RWPE1 (cell line): ENCODE results near the gene ITGB3.
"Not testable (repeated sequence)": the region's sequence is repeated elsewhere in the genome, so short reads cannot be mapped to it uniquely, and the experiment has no call there.

ENCODE experiments used
- CTCF ChIA-PET: fragments of 350-600 bp; sonication (Branson Sonifier 250); formaldehyde crosslinking; extraction: SDS; loops from one replicate; lab custom pipeline; 2021; lab: Yijun Ruan, JAX
- POLR2A ChIA-PET: fragments of 400-600 bp; formaldehyde crosslinking; extraction: SDS; loops from one replicate; lab custom pipeline; 2020; ENCODE audit warnings: antibody characterized with exemption; ENCODE audit not compliant: low non-redundant PET; lab: Yijun Ruan, JAX
- DNase-seq: peaks from one replicate; pipeline ENCODE4 v3.0.0; 2012; ENCODE audit warnings: low spot score
- H3K27ac ChIP-seq: fragments of 450-650 bp; 2 replicates; pipeline ENCODE4 v1.5.1; 2017
- TF ChIP-seq, protein P1 (sequence below): fragments of 450-650 bp; conservative IDR thresholded peaks from 2 replicates; pipeline ENCODE4 v1.5.1; 2017; ENCODE audit warnings: low read depth, mild to moderate bottlenecking

Gene ITGB3

DNA sequence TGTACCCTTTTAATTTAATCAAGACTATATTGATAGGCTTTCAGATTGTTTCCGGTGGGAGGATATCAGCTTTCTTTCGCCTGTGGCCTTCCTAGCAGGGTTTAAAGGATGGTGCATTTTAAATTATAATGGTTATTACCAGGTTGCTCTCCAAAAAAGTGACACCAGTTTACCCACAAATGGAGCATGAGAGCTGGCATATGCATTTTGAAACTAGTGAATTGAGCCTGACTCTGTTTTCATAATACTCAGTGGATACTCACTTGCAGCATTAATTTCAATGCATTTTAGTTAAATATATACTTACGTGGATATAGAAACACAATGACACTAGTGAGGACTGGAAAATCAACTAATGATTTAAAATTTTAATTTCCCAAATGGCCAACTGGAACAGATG, 38.7 kb upstream of the ITGB3 start:
- ChIA-PET CTCF (no interaction called here), POLR2A (no interaction called here)
- H3K27ac ChIP-seq, result no peak overlapping the region
- no peak for DNase-seq
- TF ChIP-seq, protein P1, sequence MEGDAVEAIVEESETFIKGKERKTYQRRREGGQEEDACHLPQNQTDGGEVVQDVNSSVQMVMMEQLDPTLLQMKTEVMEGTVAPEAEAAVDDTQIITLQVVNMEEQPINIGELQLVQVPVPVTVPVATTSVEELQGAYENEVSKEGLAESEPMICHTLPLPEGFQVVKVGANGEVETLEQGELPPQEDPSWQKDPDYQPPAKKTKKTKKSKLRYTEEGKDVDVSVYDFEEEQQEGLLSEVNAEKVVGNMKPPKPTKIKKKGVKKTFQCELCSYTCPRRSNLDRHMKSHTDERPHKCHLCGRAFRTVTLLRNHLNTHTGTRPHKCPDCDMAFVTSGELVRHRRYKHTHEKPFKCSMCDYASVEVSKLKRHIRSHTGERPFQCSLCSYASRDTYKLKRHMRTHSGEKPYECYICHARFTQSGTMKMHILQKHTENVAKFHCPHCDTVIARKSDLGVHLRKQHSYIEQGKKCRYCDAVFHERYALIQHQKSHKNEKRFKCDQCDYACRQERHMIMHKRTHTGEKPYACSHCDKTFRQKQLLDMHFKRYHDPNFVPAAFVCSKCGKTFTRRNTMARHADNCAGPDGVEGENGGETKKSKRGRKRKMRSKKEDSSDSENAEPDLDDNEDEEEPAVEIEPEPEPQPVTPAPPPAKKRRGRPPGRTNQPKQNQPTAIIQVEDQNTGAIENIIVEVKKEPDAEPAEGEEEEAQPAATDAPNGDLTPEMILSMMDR, result no peak

DNA sequence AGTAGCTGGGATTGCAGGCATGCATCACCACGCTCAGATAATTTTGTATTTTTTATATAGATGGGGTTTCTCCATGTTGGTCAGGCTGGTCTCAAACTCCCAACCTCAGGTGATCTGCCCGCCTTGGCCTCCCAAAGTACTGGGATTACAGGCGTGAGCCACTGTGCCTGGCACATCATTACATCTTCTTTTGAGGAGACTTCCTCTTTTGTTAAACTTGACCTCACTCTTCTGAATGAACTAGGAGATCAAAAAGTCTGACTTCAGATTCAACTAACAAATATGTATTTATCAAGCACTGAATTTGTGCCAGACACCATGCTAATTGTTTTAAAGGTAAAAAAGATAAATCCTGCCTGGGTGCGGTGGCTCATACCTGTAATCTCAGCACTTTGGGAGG, 36.8 kb upstream of the ITGB3 start:
- POLR2A ChIA-PET, H3K27ac ChIP-seq, CTCF ChIA-PET, DNase-seq: not testable (repeated sequence)

DNA sequence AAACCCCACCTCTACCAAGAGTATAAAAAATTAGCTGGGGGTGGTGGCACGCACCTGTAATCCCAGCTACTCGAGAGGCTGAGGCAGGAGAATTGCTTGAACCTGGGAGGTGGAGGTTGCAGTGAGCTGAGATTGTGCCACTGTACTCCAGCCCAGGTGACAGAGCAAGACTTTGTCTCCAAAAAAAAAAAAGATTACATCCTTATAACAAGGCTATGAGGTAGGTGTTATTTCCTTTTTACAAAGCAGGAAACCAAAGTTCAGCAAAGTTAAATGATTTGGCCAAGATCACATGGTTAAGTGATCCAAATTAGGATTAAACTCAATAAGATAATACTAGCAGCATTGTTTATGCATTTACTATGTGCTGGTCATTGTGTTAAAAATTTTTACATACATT, 36.3 kb upstream of the ITGB3 start:
- DNase-seq, CTCF ChIA-PET, H3K27ac ChIP-seq, POLR2A ChIA-PET: not testable (repeated sequence)

DNA sequence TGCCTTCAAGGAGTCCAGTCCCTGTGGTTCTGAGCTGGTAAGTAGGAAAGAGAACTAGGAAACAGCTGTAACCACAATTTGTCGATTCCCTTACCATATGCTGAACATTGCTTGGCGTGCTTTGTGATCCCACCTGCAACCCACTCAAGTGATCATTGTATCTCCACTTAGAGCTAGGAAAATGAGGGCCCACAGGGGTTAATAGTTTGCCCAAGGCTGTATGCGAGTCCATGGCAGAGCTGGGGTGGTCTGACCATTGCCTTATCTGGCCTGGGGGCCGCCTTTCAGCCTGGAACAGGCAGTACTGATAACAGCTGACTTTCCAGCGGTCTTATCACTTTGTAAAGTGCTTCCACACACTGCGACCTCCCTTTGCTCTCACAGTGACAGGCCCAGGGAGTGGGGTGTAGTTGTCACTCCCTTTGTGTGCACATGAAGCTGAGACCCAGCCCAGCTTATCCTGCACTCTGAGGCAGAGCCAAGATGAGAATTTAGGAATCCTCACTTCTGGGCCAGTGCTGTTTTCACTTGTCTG, 34.7 kb upstream of the ITGB3 start:
- TF ChIP-seq, protein P1, result no peak
- ChIA-PET POLR2A (no interaction called here), CTCF (interaction anchor here (0.7 kb wide), 1 partner anchor 48 kb away, joined by 3 read pairs; no protein-coding TSS in a partner anchor)
- DNase-seq, result no peak
- no peak overlapping the region for H3K27ac ChIP-seq

DNA sequence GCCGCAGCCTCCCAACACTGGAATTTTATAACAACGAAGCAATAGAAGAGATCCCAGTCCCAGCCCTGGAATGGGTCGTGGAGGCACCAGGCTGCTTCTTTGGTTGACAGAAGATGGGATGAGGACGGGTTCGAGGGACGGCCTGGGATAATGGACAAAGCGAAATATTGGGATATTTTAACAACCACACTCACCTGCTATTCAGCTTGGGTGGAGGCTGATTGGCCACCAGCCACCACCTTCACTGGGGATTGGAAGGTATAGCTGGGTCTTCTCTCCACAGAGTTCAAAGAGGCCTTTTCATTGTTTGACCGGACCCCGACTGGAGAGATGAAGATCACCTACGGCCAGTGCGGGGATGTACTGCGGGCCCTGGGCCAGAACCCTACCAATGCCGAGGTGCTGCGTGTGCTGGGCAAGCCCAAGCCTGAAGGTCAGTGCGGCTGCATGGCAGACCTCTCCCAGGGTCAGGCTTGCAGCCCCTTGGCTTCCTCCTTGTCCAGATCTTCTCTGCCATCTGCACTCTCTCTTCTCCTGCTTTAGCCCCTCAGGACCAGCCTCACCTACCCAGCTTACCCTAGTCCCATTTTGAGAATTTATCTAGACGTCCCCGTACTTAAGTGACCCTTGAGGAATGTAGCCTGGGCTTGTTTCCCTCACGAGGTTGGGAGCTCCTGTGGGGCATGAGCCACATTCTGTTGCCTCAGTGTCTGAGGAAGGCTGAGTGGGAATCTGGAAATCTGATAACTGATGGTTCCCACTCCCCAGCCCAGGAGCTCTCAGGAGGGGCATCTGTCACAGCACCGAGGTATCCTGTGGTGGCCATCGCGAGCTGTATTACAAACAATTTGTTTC, 33.8 kb upstream of the ITGB3 start:
- ChIA-PET CTCF (interaction anchor here (0.6 kb wide), 1 partner anchor 79 kb away, joined by 3 read pairs; no protein-coding TSS in a partner anchor), POLR2A (no interaction called here)
- TF ChIP-seq, protein P1, result no peak

DNA sequence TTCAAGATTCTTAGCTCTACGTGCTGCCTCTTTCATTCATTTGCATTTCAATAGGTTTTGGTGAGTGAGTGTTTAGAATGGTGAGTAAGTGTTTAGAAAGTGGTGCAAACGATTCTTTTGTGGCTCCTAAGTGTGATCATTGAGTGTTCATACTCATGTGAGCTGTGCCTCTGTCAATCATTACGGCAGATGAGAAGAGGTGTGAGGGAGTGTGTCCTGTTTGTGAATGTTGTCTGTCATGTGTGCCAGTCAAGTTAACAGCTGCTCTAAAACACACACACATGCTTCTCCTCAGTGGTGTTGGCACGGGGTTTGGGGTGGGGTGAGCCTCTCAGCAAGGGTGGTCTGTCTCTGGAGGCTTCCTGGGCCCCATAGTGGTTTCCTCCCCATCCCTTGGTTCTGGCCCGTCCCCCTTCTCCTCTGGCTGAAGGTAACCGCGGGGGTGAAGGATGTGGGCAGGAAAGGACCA, 33.1 kb upstream of the ITGB3 start:
- DNase-seq, result no peak
- TF ChIP-seq, protein P1, result no peak
- ChIA-PET POLR2A (no interaction called here), CTCF (interaction anchor here (0.6 kb wide), 2 partner anchors 79 to 99 kb away, joined by 3 to 8 read pairs; no protein-coding TSS in a partner anchor)
- no peak overlapping the region for H3K27ac ChIP-seq

More for the DNA sequence above, 33.8 kb upstream of the ITGB3 start:
- no peak overlapping the region for H3K27ac ChIP-seq
- DNase-seq, result no peak

DNA sequence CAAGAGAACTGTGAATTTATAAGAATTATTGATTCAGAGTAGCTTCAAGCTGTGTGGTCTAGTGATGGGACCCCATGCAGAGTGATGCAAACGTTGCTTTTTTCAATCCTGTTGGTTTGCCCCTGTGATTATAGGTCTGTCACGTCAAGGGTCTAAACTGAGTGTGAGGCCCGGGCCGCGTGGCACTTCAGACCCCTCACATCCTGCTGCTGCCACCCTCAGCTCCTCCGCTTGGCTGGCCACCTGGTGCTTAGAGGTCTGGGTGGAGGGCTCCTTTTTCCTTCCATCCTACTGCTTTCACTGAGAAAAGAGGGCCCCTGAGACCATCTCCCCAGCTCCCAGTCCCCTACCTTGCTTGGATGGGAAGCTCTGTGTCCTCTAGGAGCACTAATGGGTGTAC, 32.5 kb upstream of the ITGB3 start:
- POLR2A ChIA-PET, result no interaction called here
- CTCF ChIA-PET, result interaction anchor here (0.6 kb wide), 2 partner anchors 94 to 99 kb away, joined by 3 to 8 read pairs; no protein-coding TSS in a partner anchor
- TF ChIP-seq, protein P1, result no peak
- DNase-seq, result no peak
- H3K27ac ChIP-seq, result no peak overlapping the region
